HG03558 (cell line): Measurements from ENCODE around the gene LGSN.
"Not testable (repeated sequence)": the region's sequence is repeated elsewhere in the genome, so short reads cannot be mapped to it uniquely, and the experiment has no call there.

Source experiments
- ATAC-seq: cut with Tn5 transposase; IDR thresholded peaks from one replicate; pipeline ENCODE4 v1.9.1; 2021; ENCODE audit warnings: moderate number of reproducible peaks; ENCODE audit not compliant: unreplicated experiment; ENCODE audit errors: extremely low read depth

The LGSN gene

DNA sequence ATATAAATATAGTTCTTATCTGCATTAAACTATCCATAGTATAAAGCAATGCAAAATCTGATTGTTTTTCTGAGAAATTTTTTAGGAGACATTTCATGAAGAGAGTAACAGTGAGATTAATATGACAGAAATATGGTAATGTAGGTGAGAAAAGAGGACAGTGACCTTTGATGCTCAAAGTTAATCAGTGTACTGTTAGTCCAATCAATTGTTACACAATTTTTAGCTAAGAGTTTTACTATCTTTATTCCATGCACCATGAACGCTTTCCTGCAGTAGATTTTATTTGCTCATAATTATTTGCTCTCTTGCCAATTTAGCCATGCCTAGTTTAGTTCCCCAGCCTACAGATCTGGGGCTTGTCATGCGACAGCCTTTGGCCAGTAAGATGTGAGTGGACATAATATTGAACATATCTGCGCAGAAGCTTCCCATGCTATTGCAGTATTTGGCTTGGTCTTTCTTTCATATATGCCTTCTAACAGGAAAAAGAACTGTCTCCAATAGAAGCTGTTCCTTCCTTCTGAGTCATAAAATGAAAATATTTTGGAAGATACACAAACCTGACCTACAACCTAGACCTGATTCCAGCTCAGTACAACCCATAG is 69.8 kb downstream of the LGSN start:
- no peak for ATAC-seq

DNA sequence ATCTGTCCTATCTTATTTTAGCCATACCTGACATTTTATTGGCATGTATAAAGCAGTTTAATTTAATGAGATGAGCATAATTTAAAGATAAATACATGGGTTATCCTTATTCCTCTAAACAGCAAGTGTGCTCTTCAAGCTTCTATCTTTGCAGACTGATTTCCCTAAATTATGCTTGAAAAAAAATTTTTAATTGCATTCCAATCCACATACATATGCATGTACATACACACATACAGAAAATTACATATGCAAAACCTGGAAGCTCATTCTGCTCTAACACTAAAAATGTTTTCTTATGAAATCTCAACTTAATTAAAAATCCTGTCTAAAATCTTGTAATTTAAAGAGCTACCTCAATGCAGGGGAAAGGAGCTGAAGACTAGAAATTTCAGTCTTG is 73.2 kb downstream of the LGSN start:
- no peak for ATAC-seq

DNA sequence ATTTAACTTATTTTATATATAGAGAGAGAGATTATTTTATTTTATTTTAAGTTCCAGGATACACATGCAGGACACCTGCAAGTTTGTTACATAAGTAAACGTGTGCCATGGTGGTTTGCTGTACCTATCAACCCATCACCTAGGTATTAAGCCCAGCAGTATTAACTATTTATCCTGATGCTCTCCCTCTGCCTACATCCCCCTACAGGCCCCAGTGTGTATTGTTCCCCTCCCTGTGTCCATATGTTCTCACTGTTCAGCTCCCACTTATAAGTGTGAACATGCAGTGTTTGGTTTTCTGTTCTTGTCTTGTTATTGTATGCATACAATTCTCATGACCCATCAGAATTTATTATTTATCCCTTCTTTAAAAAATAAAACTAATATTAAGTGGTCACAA is 73.9 kb downstream of the LGSN start:
- ATAC-seq, result no peak

DNA sequence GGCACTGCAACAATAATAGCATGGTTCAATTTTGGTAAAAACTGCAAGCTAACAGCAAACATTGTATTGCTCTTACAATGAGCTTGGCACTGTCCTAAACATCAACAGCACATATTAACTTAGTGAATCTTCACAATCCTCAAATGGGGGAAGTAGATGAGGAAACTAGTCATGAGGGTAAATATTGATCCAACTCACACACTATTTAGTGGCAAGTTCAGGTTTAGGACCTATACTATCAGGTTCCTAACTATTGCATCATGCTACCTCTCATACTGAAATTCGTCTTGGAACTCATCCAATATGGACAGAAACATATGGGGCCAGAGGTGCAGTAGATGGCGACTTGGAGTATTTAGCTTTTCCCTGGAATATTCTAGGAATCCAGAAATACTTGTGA is 74.4 kb downstream of the LGSN start:
- no peak for ATAC-seq

GRCh38 chr6:63236398-63236817 is 83.4 kb downstream of the LGSN start:
- ATAC-seq, result no peak

DNA sequence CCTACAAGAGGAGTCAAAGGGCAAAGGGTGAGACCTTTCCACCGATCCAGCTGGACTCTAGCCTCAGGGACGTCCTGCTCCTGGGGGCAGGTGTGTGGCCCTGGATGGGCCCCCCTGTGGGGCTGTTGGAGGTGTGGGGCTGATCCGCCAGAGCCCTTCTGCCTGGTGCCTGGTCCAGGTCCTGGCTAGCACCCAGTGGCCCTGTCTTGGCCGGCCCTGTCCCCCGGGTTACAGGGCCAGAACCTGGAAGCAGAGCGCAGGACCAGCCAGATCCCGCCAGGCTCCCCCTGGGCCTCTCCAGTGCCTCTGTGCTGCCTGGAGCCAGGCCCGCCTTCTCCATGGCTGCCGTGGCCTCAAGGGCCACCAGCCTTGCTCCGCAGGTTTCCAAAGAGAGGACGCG is 89.3 kb downstream of the LGSN start:
- ATAC-seq, result not testable (repeated sequence)

GRCh38 chr6:63230027-63230426 is 89.8 kb downstream of the LGSN start:
- ATAC-seq, result not testable (repeated sequence)

GRCh38 chr6:63227928-63228894 is 91.6 kb downstream of the LGSN start:
- ATAC-seq, result not testable (repeated sequence)

- ATAC-seq, result not testable (repeated sequence)
These were observed 93.8 kb downstream of the LGSN start for GRCh38 chr6:63225987-63226386.
